ENCODE results near the gene USHBP1. TPM values are rescaled to one million over a fixed set of nuclear protein-coding genes. Genes with fewer than 3 reads are reported as not detected.

Gene USHBP1
- total and polyA plus RNA-seq, 2 of the 13 experiments (the other 11 are each of a cell fraction or from before 2014, with no cell fraction given), result 0.15 to 1.5 TPM

DNA sequence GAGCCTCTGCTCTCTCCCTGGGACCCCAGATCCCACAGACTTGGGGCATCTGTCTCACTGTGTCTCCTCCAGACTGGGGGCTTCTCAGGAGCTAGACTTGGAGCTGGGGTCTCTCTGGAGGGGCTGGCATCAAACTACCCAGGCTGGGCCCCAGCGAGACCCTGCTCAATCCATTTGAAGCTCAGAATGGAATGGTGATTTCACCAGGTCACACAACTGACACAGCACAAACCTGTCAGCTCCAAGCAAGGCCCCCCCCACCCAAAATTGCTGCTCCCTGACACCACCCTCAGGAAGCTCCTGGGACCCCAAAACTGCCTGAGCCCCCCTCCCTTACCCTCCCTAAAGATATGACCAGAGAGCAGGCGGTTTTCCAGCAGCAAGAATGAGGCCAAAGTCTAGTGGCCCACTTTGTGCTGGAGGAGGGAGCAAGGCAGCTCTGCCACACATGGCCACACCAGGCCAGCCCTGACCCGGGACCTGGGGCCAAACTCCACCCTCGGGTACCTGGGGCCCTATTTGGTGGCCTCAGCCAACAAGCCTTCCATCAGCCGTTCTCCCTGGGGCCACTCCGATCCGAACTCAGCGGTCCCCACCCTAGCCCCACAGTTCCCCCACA is 21.2 kb downstream of the USHBP1 start (continued):
- TF ChIP-seq, protein P1, sequence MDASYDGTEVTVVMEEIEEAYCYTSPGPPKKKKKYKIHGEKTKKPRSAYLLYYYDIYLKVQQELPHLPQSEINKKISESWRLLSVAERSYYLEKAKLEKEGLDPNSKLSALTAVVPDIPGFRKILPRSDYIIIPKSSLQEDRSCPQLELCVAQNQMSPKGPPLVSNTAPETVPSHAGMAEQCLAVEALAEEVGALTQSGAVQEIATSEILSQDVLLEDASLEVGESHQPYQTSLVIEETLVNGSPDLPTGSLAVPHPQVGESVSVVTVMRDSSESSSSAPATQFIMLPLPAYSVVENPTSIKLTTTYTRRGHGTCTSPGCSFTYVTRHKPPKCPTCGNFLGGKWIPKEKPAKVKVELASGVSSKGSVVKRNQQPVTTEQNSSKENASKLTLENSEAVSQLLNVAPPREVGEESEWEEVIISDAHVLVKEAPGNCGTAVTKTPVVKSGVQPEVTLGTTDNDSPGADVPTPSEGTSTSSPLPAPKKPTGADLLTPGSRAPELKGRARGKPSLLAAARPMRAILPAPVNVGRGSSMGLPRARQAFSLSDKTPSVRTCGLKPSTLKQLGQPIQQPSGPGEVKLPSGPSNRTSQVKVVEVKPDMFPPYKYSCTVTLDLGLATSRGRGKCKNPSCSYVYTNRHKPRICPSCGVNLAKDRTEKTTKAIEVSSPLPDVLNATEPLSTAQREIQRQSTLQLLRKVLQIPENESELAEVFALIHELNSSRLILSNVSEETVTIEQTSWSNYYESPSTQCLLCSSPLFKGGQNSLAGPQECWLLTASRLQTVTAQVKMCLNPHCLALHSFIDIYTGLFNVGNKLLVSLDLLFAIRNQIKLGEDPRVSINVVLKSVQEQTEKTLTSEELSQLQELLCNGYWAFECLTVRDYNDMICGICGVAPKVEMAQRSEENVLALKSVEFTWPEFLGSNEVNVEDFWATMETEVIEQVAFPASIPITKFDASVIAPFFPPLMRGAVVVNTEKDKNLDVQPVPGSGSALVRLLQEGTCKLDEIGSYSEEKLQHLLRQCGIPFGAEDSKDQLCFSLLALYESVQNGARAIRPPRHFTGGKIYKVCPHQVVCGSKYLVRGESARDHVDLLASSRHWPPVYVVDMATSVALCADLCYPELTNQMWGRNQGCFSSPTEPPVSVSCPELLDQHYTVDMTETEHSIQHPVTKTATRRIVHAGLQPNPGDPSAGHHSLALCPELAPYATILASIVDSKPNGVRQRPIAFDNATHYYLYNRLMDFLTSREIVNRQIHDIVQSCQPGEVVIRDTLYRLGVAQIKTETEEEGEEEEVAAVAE (CRISPR knock-in tag; IDR thresholded peaks at IDR 0.05; ENCODE audit: borderline replicate concordance), result no peak
- no peak for TF ChIP-seq ZNF143 (CRISPR knock-in tag; IDR thresholded peaks at IDR 0.05)
- no peak for TF ChIP-seq AKAP8 (CRISPR knock-in tag; IDR thresholded peaks at IDR 0.05)
- TF ChIP-seq SIN3B (IDR thresholded peaks at IDR 0.05; ENCODE audit: low read length), result no peak
- no peak for TF ChIP-seq ATAD3A (CRISPR knock-in tag; IDR thresholded peaks at IDR 0.05)
- TF ChIP-seq RXRB (CRISPR knock-in tag; IDR thresholded peaks at IDR 0.05; ENCODE audit: borderline replicate concordance), result 0 out of 2 replicates have a peak, but pooled peaks have one; percentile 10
- TF ChIP-seq, protein P2, sequence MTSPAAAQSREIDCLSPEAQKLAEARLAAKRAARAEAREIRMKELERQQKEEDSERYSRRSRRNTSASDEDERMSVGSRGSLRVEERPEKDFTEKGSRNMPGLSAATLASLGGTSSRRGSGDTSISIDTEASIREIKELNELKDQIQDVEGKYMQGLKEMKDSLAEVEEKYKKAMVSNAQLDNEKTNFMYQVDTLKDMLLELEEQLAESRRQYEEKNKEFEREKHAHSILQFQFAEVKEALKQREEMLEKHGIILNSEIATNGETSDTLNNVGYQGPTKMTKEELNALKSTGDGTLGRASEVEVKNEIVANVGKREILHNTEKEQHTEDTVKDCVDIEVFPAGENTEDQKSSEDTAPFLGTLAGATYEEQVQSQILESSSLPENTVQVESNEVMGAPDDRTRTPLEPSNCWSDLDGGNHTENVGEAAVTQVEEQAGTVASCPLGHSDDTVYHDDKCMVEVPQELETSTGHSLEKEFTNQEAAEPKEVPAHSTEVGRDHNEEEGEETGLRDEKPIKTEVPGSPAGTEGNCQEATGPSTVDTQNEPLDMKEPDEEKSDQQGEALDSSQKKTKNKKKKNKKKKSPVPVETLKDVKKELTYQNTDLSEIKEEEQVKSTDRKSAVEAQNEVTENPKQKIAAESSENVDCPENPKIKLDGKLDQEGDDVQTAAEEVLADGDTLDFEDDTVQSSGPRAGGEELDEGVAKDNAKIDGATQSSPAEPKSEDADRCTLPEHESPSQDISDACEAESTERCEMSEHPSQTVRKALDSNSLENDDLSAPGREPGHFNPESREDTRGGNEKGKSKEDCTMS (CRISPR knock-in tag; conservative IDR thresholded peaks at IDR 0.05), result no peak
- TF ChIP-seq, protein P3, sequence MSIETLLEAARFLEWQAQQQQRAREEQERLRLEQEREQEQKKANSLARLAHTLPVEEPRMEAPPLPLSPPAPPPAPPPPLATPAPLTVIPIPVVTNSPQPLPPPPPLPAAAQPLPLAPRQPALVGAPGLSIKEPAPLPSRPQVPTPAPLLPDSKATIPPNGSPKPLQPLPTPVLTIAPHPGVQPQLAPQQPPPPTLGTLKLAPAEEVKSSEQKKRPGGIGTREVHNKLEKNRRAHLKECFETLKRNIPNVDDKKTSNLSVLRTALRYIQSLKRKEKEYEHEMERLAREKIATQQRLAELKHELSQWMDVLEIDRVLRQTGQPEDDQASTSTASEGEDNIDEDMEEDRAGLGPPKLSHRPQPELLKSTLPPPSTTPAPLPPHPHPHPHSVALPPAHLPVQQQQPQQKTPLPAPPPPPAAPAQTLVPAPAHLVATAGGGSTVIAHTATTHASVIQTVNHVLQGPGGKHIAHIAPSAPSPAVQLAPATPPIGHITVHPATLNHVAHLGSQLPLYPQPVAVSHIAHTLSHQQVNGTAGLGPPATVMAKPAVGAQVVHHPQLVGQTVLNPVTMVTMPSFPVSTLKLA (IDR thresholded peaks at IDR 0.05), result no peak
- TF ChIP-seq, protein P4, sequence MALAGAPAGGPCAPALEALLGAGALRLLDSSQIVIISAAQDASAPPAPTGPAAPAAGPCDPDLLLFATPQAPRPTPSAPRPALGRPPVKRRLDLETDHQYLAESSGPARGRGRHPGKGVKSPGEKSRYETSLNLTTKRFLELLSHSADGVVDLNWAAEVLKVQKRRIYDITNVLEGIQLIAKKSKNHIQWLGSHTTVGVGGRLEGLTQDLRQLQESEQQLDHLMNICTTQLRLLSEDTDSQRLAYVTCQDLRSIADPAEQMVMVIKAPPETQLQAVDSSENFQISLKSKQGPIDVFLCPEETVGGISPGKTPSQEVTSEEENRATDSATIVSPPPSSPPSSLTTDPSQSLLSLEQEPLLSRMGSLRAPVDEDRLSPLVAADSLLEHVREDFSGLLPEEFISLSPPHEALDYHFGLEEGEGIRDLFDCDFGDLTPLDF (CRISPR knock-in tag; IDR thresholded peaks at IDR 0.05), result no peak
- TF ChIP-seq TBL1XR1 (IDR thresholded peaks at IDR 0.05; ENCODE audit: borderline replicate concordance, low read length, partially characterized antibody), result peak; percentile 29
- TF ChIP-seq, protein P5, sequence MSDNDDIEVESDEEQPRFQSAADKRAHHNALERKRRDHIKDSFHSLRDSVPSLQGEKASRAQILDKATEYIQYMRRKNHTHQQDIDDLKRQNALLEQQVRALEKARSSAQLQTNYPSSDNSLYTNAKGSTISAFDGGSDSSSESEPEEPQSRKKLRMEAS (IDR thresholded peaks at IDR 0.05), result peak; percentile 62; the same call in 1 of the 2 replicates
- no peak for TF ChIP-seq ARHGAP35 (CRISPR knock-in tag; IDR thresholded peaks at IDR 0.05; ENCODE audit: borderline replicate concordance)
- TF ChIP-seq ZNF883 (CRISPR knock-in tag; IDR thresholded peaks at IDR 0.05; ENCODE audit: not compliant biosample characterization), result peak; percentile 13
- no peak for TF ChIP-seq BRCA1 (CRISPR knock-in tag; IDR thresholded peaks at IDR 0.05)
- no peak for TF ChIP-seq RARG (CRISPR knock-in tag; IDR thresholded peaks at IDR 0.05; ENCODE audit: low read depth)
- TF ChIP-seq MAZ (IDR thresholded peaks at IDR 0.05; ENCODE audit: borderline replicate concordance, low read depth, low read length), result no peak
- TF ChIP-seq MAZ (CRISPR knock-in tag; IDR thresholded peaks at IDR 0.05; ENCODE audit: low read depth), result 0 out of 2 replicates have a peak, but pooled peaks have one; percentile 30
- no peak for TF ChIP-seq ZNF496 (CRISPR knock-in tag; IDR thresholded peaks at IDR 0.05; ENCODE audit: insufficient replicate concordance)
- no peak for TF ChIP-seq ZNF703 (CRISPR knock-in tag; IDR thresholded peaks at IDR 0.05; ENCODE audit: borderline replicate concordance)
- TF ChIP-seq ZNF44 (CRISPR knock-in tag; IDR thresholded peaks at IDR 0.05), result no peak
- no peak for TF ChIP-seq KAT8 (CRISPR knock-in tag; IDR thresholded peaks at IDR 0.05)

All from HepG2 (cell line).